Astrocyte of the spinal cord (primary cell): ENCODE data around the gene TCAF1.
A peak's percentile ranks its signal among the peaks of the same experiment; 100 is the strongest.

Experiments
- DNase-seq: peaks from one replicate; pipeline ENCODE4 v3.0.0; 2011; ENCODE audit warnings: low read depth, low spot score
- H3K4me3 ChIP-seq: 2 replicates; pipeline ENCODE4 v1.5.1; 2011; ENCODE audit warnings: low read depth, mild to moderate bottlenecking, low read length, moderate library complexity
- in situ Hi-C: cut with HindIII; loops from 2 replicates; pipeline ENCODE4 v1.10.0; 2017; ENCODE audit warnings: low sequenced_read_pairs
- TF ChIP-seq, protein P1 (sequence below): IDR thresholded peaks from 2 replicates; pipeline ENCODE4 v1.5.1; 2012; ENCODE audit warnings: low read depth, mild to moderate bottlenecking, low read length, inconsistent platforms

The TCAF1 gene, protein sequence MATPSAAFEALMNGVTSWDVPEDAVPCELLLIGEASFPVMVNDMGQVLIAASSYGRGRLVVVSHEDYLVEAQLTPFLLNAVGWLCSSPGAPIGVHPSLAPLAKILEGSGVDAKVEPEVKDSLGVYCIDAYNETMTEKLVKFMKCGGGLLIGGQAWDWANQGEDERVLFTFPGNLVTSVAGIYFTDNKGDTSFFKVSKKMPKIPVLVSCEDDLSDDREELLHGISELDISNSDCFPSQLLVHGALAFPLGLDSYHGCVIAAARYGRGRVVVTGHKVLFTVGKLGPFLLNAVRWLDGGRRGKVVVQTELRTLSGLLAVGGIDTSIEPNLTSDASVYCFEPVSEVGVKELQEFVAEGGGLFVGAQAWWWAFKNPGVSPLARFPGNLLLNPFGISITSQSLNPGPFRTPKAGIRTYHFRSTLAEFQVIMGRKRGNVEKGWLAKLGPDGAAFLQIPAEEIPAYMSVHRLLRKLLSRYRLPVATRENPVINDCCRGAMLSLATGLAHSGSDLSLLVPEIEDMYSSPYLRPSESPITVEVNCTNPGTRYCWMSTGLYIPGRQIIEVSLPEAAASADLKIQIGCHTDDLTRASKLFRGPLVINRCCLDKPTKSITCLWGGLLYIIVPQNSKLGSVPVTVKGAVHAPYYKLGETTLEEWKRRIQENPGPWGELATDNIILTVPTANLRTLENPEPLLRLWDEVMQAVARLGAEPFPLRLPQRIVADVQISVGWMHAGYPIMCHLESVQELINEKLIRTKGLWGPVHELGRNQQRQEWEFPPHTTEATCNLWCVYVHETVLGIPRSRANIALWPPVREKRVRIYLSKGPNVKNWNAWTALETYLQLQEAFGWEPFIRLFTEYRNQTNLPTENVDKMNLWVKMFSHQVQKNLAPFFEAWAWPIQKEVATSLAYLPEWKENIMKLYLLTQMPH

DNA sequence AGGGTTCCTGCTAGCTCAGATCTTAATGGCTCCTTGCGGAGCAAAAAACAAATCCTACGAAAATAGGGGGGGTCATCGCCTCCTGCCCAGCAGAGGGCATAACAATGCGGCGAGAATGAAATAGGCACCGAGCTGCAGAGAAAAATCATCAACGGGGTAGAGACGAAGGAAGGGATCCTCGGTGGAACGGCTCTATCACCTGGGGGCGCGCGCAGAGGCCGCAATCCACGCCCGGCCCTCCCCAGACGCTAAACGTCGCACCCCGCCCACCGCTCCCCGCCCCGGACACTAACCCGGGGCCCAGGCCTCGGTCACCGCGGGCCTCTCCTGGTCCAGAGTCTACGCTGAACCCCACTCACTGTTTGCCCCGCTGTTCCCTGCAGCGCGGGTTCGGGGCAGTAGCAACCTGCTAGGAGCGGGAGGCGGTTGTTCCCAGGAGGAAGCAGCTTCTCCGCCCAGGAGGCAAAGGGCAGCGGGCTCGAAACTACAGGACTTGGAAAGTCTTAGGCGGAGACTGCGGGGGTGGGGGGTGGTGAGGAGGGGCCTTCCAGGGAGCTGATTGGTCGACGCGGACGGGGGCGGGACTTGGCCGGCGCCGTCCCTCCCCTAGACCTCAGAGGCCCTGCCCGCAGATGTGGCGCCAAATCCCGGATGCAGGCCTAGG is at the start of gene TCAF1:
TCAF1 (minus strand) TSS at position 509 of the 664 bp plus-strand sequence. CDS start 25,568 bp downstream, outside the sequence.
- TF ChIP-seq, protein P1, sequence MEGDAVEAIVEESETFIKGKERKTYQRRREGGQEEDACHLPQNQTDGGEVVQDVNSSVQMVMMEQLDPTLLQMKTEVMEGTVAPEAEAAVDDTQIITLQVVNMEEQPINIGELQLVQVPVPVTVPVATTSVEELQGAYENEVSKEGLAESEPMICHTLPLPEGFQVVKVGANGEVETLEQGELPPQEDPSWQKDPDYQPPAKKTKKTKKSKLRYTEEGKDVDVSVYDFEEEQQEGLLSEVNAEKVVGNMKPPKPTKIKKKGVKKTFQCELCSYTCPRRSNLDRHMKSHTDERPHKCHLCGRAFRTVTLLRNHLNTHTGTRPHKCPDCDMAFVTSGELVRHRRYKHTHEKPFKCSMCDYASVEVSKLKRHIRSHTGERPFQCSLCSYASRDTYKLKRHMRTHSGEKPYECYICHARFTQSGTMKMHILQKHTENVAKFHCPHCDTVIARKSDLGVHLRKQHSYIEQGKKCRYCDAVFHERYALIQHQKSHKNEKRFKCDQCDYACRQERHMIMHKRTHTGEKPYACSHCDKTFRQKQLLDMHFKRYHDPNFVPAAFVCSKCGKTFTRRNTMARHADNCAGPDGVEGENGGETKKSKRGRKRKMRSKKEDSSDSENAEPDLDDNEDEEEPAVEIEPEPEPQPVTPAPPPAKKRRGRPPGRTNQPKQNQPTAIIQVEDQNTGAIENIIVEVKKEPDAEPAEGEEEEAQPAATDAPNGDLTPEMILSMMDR: peak; percentile 45
- in situ Hi-C loops: no loop called here
- peak; percentile 97 for DNase-seq
- peak within 1 kb of the TSS; percentile 82 for H3K4me3 ChIP-seq

DNA sequence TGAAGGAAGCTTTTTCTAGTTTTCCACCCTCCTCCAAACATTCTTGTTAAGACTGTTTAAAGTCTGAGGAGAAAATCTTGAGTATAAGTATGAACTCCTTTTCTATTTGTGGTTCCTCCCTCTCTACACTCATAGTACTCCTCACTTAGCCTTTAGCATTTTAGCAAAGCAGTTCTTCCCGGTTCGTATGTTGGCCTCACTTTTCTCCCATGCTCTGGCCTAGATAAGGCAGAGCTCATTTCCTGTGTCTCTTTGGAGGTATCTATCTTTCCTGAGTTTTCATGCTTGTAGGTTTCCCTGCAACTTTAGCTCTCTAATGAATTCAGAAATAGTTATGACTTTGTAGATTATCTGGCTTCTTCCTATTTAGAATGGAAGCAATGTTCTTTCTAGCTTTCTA is 46.8 kb upstream of the TCAF1 start:
- no peak for DNase-seq
- H3K4me3 ChIP-seq: no peak overlapping the region
- in situ Hi-C loops: no loop called here
- TF ChIP-seq, protein P1: no peak

- in situ Hi-C loops: no loop called here
- DNase-seq: no peak
- TF ChIP-seq, protein P1: no peak
- H3K4me3 ChIP-seq: no peak overlapping the region
These were observed 45.1 kb upstream of the TCAF1 start for GRCh38 chr7:143947111-143947510.

DNA sequence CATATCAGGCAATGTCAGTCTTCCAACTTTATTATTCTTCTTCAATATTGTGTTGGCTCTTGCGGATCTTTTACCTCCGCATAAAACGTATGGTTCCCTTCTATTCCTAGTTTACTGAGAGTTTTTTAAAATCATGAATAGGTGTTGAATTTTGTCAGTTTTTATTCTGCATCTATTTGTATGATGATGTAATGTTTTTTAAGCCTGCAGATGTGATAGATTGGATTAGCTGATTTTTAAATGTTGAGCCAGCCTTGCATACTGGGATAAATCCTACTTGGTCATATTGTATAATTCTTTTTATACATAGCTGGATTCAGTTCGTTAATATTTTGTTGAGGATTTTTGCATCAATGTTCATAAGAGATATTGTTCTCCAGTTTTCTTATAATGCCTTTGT is 43.4 kb upstream of the TCAF1 start:
- DNase-seq: no peak
- H3K4me3 ChIP-seq: no peak overlapping the region
- in situ Hi-C loops: no loop called here
- TF ChIP-seq, protein P1: no peak

DNA sequence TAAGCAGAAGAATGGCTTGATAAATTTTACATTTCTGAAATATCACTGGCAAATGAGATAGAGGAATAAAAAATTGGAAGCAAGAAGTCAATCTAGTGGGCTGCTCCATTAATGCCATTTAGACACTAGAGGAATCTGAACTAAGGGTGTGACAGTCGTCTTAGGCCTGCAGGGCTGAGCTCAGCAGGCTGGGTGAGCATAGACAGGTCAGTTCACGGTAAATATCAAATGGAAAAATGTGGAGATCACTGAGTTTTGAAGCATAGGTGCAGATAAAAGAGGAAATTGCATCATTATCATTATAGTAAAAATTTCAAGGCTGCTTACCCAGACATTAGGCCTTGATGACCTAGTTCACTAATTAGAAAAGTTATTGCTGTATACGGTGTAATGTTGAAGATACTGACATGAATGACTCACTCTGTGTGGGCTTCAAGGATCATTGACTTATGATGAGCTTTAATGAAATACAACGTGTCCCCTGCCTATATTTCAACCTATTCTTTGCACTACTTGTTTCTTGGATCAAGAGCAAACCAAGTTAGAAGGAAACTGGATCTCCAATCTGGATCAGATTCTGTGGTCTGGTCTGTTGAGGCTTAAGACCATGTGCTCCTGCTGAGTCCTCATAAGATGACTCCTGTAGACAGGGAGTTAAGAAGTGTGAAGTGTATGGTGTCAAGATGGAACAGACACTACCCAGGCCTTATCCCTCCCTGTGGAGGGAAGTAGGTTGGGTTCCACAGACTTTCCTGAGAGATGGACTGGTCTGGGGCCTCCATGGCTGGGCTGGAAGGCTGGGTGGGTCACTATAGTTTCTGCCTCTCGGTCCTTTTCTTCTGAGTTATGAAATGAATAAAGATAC is 36.6 kb upstream of the TCAF1 start:
- in situ Hi-C loops: no loop called here
- DNase-seq: no peak
- no peak overlapping the region for H3K4me3 ChIP-seq
- TF ChIP-seq, protein P1: no peak
